Stimulated activated CD8-positive, alpha-beta memory T cell treated with anti-CD3 and anti-CD28 coated beads, Interleukin-15, amount 100 ng/mL, for 1 hour (primary cell): ENCODE measurements around the gene UTP15.

Source experiments
- DNase-seq: peaks from one replicate; pipeline ENCODE4 v3.0.0-alpha.2; 2020; ENCODE audit warnings: low read depth

The UTP15 gene

GRCh38 chr5:73565139-73565968, at the start of gene UTP15, which contains the start of gene ANKRA2:
UTP15 (plus strand) TSS chr5:73565743; CDS start chr5:73567345, 1,602 bp downstream.
ANKRA2 (minus strand) TSS chr5:73565639; CDS start chr5:73562881, 2,758 bp downstream.
- peak; percentile 98 for DNase-seq

- peak; percentile 30 for DNase-seq
These were observed 45.8 kb upstream of the UTP15 start for GRCh38 chr5:73519531-73520283.

GRCh38 chr5:73522989-73523388, 42.6 kb upstream of the UTP15 start:
- DNase-seq = no peak

GRCh38 chr5:73523861-73524260, 41.7 kb upstream of the UTP15 start:
- no peak for DNase-seq

- DNase-seq = no peak
These were observed 39.8 kb upstream of the UTP15 start for GRCh38 chr5:73525606-73526203.

- no peak for DNase-seq
These were observed 37.3 kb upstream of the UTP15 start for GRCh38 chr5:73528248-73528647.

- DNase-seq = no peak
These were observed 36.5 kb upstream of the UTP15 start for GRCh38 chr5:73529081-73529480.

- no peak for DNase-seq
These were observed 34.2 kb upstream of the UTP15 start for GRCh38 chr5:73531356-73531755.

GRCh38 chr5:73532195-73532594, 33.3 kb upstream of the UTP15 start:
- no peak for DNase-seq

- no peak for DNase-seq
These were observed 31.4 kb upstream of the UTP15 start for GRCh38 chr5:73534011-73534644.

GRCh38 chr5:73534971-73535370, 30.6 kb upstream of the UTP15 start:
- no peak for DNase-seq

GRCh38 chr5:73539730-73540129, 25.8 kb upstream of the UTP15 start:
- no peak for DNase-seq

GRCh38 chr5:73540192-73540591, 25.4 kb upstream of the UTP15 start:
- no peak for DNase-seq

- no peak for DNase-seq
These were observed 23.5 kb upstream of the UTP15 start for GRCh38 chr5:73542020-73542419.

- no peak for DNase-seq
These were observed 20.8 kb upstream of the UTP15 start for GRCh38 chr5:73544429-73545402.

- DNase-seq = no peak
These were observed 20.2 kb upstream of the UTP15 start for GRCh38 chr5:73545403-73545779.

- DNase-seq = no peak
These were observed 15.5 kb upstream of the UTP15 start for GRCh38 chr5:73550016-73550415.

- no peak for DNase-seq
These were observed 12.9 kb upstream of the UTP15 start for GRCh38 chr5:73552642-73553041.

GRCh38 chr5:73558950-73559349, 6.6 kb upstream of the UTP15 start:
- DNase-seq = no peak

- DNase-seq = no peak
These were observed 1.5 kb upstream of the UTP15 start for GRCh38 chr5:73564018-73564417.

- no peak for DNase-seq
These were observed 868 bp upstream of the UTP15 start for GRCh38 chr5:73564675-73565074.
